Stomach (tissue), 9 donors: ENCODE results near the gene EPS8L1. TPM values are rescaled to one million over a fixed set of nuclear protein-coding genes. Genes with fewer than 3 reads are reported as not detected.

Experiments used
- DNase-seq, 2 donors: peaks; one replicate each; pipeline versions ENCODE4 v3.0.0 to v3.0.0-alpha.2; 2013 to 2019
- H3K27ac ChIP-seq, 5 donors: fragments of 200-600 bp in 4 of 5; sonication (generic) in 4 of 5; one replicate each; pipeline ENCODE4 v1.5.1; 2013 to 2019; ENCODE audit warnings: mild to moderate bottlenecking in 1 of 5, moderate library complexity in 1 of 5
- H3K27me3 ChIP-seq, 3 donors: fragments of 200-600 bp; sonication (generic); one replicate each; pipeline ENCODE4 v1.5.1; 2017 to 2019; ENCODE audit warnings: mixed run types in 1 of 3
- H3K36me3 ChIP-seq, 4 donors: fragments of 200-600 bp; sonication (generic); 1 replicate in 3 of 4; 2 replicates in 1 of 4; pipeline ENCODE4 v1.5.1; 2016 to 2019
- H3K4me1 ChIP-seq, 4 donors: fragments of 200-600 bp; sonication (generic); one replicate each; pipeline ENCODE4 v1.5.1; 2016 to 2019
- H3K4me3 ChIP-seq, 4 donors: fragments of 200-600 bp; sonication (generic) in 3 of 4; one replicate each; pipeline ENCODE4 v1.5.1; 2016 to 2019; ENCODE audit warnings: mild to moderate bottlenecking in 1 of 4
- H3K9me3 ChIP-seq, 4 donors: fragments of 200-600 bp; sonication (generic); one replicate each; pipeline ENCODE4 v1.5.1; 2016 to 2019
- EP300 ChIP-seq: sonication (generic); formaldehyde crosslinking; IDR thresholded peaks from one replicate; pipeline ENCODE4 v1.6.1; 2017; ENCODE audit warnings: antibody characterized with exemption
- POLR2A ChIP-seq, 4 donors: fragments of 450-650 bp; IDR thresholded peaks; one replicate each; pipeline ENCODE4 v1.6.1; 2016; ENCODE audit warnings: antibody characterized with exemption in 4 of 4, control low read depth in 2 of 4, mild to moderate bottlenecking in 1 of 4, moderate library complexity in 1 of 4
- POLR2AphosphoS5 ChIP-seq, 3 donors: sonication (generic); formaldehyde crosslinking; IDR thresholded peaks; one replicate each; pipeline ENCODE4 v1.6.1; 2016; ENCODE audit warnings: antibody characterized with exemption in 3 of 3
- WGBS, 5 donors: extraction: QIAGEN DNeasy Blood & Tissue Kit in 3 of 5; methylation state at CpG; one replicate each; pipeline versions ENCODE4 v1.1.5 to v1.1.7; 2013 to 2018; 5-methylcytosine and 5-hydroxymethylcytosine counted together
- intact Hi-C: fragments of 100-400 bp; cut with DNase I; formaldehyde crosslinking; loops from one replicate; pipeline ENCODE4 v1.15.1; 2023; ENCODE audit warnings: low total_unique reads
- polyA plus RNA-seq, 3 donors: library from polyadenylated mRNA; stranded (reverse); fragments of 200-250 nt; gene quantifications; one replicate each; pipeline ENCODE4 v1.2.3, GENCODE V29; 2013
- total RNA-seq, 5 donors: library from RNA; depleted of rRNA; stranded (reverse); fragments of >200 nt; gene quantifications; one replicate each; pipeline versions ENCODE4 v1.1.0 to v1.2.3, GENCODE V29; 2014 to 2016
- TF ChIP-seq, protein P1 (sequence below), 7 experiments: fragments of 450-650 bp in 4 of 7; fragments of 200-600 bp in 3 of 7; sonication (generic) in 3 of 7; IDR thresholded peaks; one replicate each; pipeline ENCODE4 v1.5.1; 2016 to 2019; ENCODE audit warnings: antibody characterized with exemption in 7 of 7, control low read depth in 2 of 7, mild to moderate bottlenecking in 1 of 7
- donor health status: healthy with polysubstance abuse.
- donor health status: Bipolar disorder and iron deficiency.
- donor health status: healthy.

Gene EPS8L1
- total and polyA plus RNA-seq, 8 donors: 32.3 to 320 (median 101) TPM

DNA sequence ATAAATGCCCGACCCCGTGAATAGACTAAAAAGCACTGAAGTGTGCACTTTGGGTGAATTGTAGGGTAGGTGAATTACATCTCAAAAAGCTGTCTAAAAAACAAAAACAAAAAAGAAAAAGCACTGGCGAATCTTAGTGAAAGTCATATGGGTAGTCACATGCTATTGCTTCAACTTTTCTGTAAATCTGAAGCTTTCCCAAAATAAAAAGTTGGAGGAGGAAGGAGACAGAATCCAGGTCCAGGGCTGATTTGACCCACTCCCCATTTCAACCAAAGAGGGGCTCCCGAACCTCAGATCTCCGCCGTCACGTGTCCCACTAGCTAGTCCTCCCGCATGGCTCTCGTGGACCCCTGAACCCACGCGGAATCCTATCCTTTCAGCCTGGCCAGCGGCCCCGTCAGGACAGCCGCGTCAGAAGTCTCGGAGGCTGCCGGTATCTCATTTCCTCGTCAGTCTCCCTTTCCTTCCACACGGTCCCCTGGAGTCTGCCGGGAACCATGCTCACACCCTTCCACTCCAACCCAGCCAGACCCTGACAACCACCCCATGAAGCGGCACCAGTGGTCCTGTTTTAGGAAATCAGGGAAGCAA, 35.7 kb downstream of the EPS8L1 start:
- no peak overlapping the region for H3K4me3 ChIP-seq
- peak overlapping the region in 4 of 5 donors; percentile 78 to 95 (median 91) for H3K27ac ChIP-seq
- no peak for DNase-seq
- TF ChIP-seq POLR2A (IDR thresholded peaks at IDR 0.05): no peak
- TF ChIP-seq, protein P1, sequence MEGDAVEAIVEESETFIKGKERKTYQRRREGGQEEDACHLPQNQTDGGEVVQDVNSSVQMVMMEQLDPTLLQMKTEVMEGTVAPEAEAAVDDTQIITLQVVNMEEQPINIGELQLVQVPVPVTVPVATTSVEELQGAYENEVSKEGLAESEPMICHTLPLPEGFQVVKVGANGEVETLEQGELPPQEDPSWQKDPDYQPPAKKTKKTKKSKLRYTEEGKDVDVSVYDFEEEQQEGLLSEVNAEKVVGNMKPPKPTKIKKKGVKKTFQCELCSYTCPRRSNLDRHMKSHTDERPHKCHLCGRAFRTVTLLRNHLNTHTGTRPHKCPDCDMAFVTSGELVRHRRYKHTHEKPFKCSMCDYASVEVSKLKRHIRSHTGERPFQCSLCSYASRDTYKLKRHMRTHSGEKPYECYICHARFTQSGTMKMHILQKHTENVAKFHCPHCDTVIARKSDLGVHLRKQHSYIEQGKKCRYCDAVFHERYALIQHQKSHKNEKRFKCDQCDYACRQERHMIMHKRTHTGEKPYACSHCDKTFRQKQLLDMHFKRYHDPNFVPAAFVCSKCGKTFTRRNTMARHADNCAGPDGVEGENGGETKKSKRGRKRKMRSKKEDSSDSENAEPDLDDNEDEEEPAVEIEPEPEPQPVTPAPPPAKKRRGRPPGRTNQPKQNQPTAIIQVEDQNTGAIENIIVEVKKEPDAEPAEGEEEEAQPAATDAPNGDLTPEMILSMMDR (IDR thresholded peaks at IDR 0.05): no peak
- H3K4me1 ChIP-seq: peaks cover 32 to 59% (median 42%) of the 10 kb centered on the region in 4 donors
- 67 to 87% (median 82%) methylated on average over 21 of the region's 21 CpGs for WGBS, 5 donors
- intact Hi-C loops: no loop called here
- no peaks in the 10 kb centered on the region for H3K27me3 ChIP-seq
- H3K9me3 ChIP-seq: no peaks in the 10 kb centered on the region
- peaks cover 22 to 57% (median 41%) of the 10 kb centered on the region in 4 donors for H3K36me3 ChIP-seq

DNA sequence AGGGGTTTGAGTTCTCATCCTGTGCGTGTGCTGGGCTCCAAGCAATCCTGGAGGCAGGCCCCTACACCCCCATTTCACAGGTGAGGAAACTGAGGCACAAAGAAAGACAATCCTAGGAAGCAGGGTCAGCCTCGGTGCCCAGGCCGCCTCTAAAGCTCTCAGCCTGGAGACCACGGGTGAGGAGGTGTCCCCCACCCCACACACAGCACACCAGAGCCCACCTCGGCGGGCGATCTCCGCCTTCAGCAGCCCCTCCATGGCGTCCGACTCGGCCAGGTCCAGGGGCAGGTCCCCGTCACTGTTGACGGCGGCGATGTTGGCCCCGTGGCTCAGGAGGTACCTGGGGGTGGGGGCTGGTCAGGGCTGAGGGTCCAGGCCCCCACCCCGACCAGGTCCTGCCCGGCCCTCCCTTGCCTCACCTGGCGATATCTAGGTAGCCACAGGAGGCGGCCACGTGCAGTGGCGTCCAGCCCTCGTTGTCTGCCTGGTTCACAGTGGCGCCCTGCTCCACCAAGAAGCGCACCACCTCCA, 36.6 kb downstream of the EPS8L1 start:
- no peak for DNase-seq
- H3K27me3 ChIP-seq: no peaks in the 10 kb centered on the region
- WGBS, 5 donors: 87 to 94% (median 90%) methylated on average over 3 to 25 of the region's 25 CpGs
- H3K9me3 ChIP-seq: no peaks in the 10 kb centered on the region
- H3K36me3 ChIP-seq: peaks cover 22 to 49% (median 36%) of the 10 kb centered on the region in 4 donors
- TF ChIP-seq EP300: no peak
- TF ChIP-seq POLR2AphosphoS5 (IDR thresholded peaks at IDR 0.05): no peak
- TF ChIP-seq POLR2A (IDR thresholded peaks at IDR 0.05): no peak
- TF ChIP-seq, protein P1 (IDR thresholded peaks at IDR 0.05): no peak
- H3K4me1 ChIP-seq: peaks cover 32 to 64% (median 46%) of the 10 kb centered on the region in 4 donors
- H3K27ac ChIP-seq: peak overlapping the region in 4 of 5 donors; percentile 78 to 95 (median 91)
- H3K4me3 ChIP-seq: no peak overlapping the region
- intact Hi-C loops: no loop called here

DNA sequence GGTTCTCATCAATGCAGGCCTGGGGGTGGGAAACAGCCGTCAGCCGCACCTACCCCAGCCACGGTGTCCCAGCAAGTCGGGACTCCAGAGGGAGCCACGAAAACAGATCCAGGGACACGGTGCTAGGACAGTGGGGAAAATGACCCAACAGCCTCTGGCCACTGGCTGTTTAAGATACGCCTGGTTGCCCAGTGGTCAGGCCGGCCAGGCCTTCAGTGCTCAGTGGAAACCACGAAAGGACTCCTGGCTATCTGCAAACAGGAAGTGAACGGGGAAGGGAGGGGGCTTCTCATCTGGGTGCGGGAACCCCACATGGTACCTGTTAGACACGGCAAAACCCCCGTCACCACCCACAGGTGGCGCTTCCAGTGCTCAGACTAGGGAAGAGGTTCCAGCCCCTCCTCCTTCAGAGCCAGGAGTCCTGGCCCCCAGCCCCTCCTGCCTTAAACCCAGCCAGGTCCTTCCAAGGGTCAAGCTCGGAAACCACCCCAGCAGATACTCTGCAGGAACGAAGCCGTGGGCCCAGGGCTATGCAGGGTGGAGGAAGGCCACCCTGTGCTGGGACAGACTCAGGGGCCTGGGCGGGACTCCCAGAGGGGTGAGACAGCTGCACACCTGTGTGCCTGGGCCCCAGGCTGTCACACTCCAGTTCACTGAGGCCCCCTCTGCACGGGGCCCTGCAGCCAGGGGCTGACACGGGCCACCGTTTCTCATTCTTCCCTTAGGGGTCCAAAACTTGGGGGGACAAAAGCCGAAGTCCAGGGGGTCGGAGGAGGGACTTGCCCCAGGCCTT, 37.3 kb downstream of the EPS8L1 start:
- WGBS, 5 donors: 54 to 75% (median 70%) methylated on average over 18 to 23 of the region's 23 CpGs
- TF ChIP-seq EP300 (no peak), POLR2A (IDR thresholded peaks at IDR 0.05) (no peak), POLR2AphosphoS5 (IDR thresholded peaks at IDR 0.05) (no peak)
- TF ChIP-seq, protein P1 (IDR thresholded peaks at IDR 0.05): no peak
- H3K27me3 ChIP-seq: no peaks in the 10 kb centered on the region
- H3K27ac ChIP-seq: peak overlapping the region; percentile 7 to 95 (median 90)
- DNase-seq: peak in 1 of 2 donors; percentile 44
- H3K4me3 ChIP-seq: peak overlapping the region in 1 of 4 donors; percentile 9
- H3K9me3 ChIP-seq: no peaks in the 10 kb centered on the region
- peaks cover 32 to 65% (median 48%) of the 10 kb centered on the region in 4 donors for H3K4me1 ChIP-seq
- peaks cover 22 to 49% (median 36%) of the 10 kb centered on the region in 4 donors for H3K36me3 ChIP-seq
- intact Hi-C loops: no loop called here

DNA sequence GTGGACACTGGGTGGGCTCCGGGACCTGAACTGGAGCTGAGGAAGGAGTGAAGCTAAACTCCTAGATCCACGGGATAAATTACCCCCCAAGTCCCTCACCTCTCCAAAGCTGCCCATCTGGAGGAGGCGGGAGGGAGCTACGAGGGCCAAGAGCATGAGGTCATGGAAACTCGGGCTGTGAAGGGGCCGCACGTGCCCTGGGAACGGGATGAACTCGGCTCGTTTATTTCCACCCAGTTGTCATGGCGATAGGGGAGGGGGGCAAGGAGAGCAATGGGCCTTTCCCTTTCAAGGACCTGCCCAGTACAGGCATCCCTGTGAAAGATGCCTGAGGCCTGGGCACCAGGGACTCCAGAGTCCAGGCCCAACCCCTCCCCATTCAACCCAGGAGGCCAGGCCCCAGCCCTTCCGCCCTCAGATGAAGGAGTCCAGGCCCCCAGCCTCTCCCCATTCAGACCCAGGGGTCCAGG, 37.9 kb downstream of the EPS8L1 start:
- Histone ChIP-seq H3K27ac (peak overlapping the region; percentile 7 to 95 (median 90)), H3K27me3 (no peaks in the 10 kb centered on the region), H3K4me1 (peaks cover 38 to 72% (median 55%) of the 10 kb centered on the region in 4 donors), H3K9me3 (no peaks in the 10 kb centered on the region), H3K4me3 (peak overlapping the region in 1 of 4 donors; percentile 9), H3K36me3 (peaks cover 22 to 47% (median 36%) of the 10 kb centered on the region in 4 donors)
- WGBS, 5 donors: 22 to 50% (median 38%) methylated on average over 11 to 12 of the region's 12 CpGs
- intact Hi-C loops: no loop called here
- peak; percentile 58 to 96 for DNase-seq
- TF ChIP-seq POLR2A (IDR thresholded peaks at IDR 0.05) (no peak), POLR2AphosphoS5 (IDR thresholded peaks at IDR 0.05) (peak; percentile 39 to 82 (median 44)), EP300 (peak; percentile 96)
- TF ChIP-seq, protein P1 (IDR thresholded peaks at IDR 0.05): no peak
